ENCODE measurements around the gene UNC79. TPM values are rescaled to one million over a fixed set of nuclear protein-coding genes. Genes with fewer than 3 reads are reported as not detected.

UNC79 gene
- under 1 TPM in 1 of 2 donors, not detected in 1; under 0.01 TPM for total RNA-seq

GRCh38 chr14:93430315-93431035 is at the start of gene UNC79:
Gene UNC79 (plus strand): TSS chr14:93430939. CDS start chr14:93431030, 91 bp downstream.

Small RNA genes within 50 kb of the gene (small RNA-seq; reads per million reads assigned to genes)
- gene RF00019 (0 reads per million in 2 donors), gene RF02271 (0 reads per million in 2 donors), gene RNU6-1258P (0 reads per million in 2 donors)

Other genes with a start within 250 kb of the UNC79 start
- gene MOAP1, start 246.0 kb upstream of the UNC79 start, total RNA-seq: 10 to 100 TPM; 24.8 to 33.6 TPM
- 10 to 100 TPM; 32.3 to 56.3 TPM for gene LYSET, start 245.6 kb upstream of the UNC79 start, total RNA-seq
- 10 to 100 TPM; 13.4 to 23.6 TPM for gene GON7, start 223.9 kb upstream of the UNC79 start, total RNA-seq
- gene UBR7, start 223.7 kb upstream of the UNC79 start, total RNA-seq: 10 to 100 TPM; 26.8 to 49.0 TPM
- gene BTBD7, start 97.9 kb upstream of the UNC79 start, total RNA-seq: 10 to 100 TPM; 13.1 to 14.7 TPM
- not detected for gene COX8C, start 83.8 kb upstream of the UNC79 start, total RNA-seq